ENCODE data around the gene CCDC159.
"Not testable (repeated sequence)": the region's sequence is repeated elsewhere in the genome, so short reads cannot be mapped to it uniquely, and the experiment has no call there.

Gene CCDC159

GRCh38 chr19:11346104-11346940, at the start of gene CCDC159, which contains the start of gene TMEM205:
Gene CCDC159 (plus strand): TSS chr19:11346519. CDS start chr19:11346607, 88 bp downstream.
Gene TMEM205 (minus strand): TSS chr19:11346268. CDS start chr19:11345619, 649 bp downstream.
- DNase-seq, result peak; percentile 83 to 100 (median 98)

GRCh38 chr19:11299946-11300810, 46.1 kb upstream of the CCDC159 start:
- DNase-seq, result peak in 5 of 58 donors; percentile 37 to 50 (median 46)

GRCh38 chr19:11300811-11301120, 45.6 kb upstream of the CCDC159 start:
- DNase-seq, result peak in 16 of 58 donors; percentile 6 to 50 (median 28)

- DNase-seq, result no peak
These were observed 41.4 kb upstream of the CCDC159 start for GRCh38 chr19:11304936-11305335.

GRCh38 chr19:11306337-11306736, 40.0 kb upstream of the CCDC159 start:
- no peak for DNase-seq

- not testable (repeated sequence) for DNase-seq
These were observed 25.9 kb upstream of the CCDC159 start for GRCh38 chr19:11320278-11320995.

GRCh38 chr19:11321191-11322126, 24.9 kb upstream of the CCDC159 start:
- no peak for DNase-seq

GRCh38 chr19:11322269-11323024, 23.9 kb upstream of the CCDC159 start:
- no peak for DNase-seq

- DNase-seq, result no peak
These were observed 22.7 kb upstream of the CCDC159 start for GRCh38 chr19:11323601-11324078.

GRCh38 chr19:11324079-11324661, 22.1 kb upstream of the CCDC159 start:
- peak in 53 of 58 donors; percentile 6 to 82 (median 46) for DNase-seq

GRCh38 chr19:11324748-11325389, 21.4 kb upstream of the CCDC159 start:
- DNase-seq, result no peak

GRCh38 chr19:11325544-11325943, 20.8 kb upstream of the CCDC159 start:
- no peak for DNase-seq

GRCh38 chr19:11330127-11330526, 16.2 kb upstream of the CCDC159 start:
- DNase-seq, result no peak

- no peak for DNase-seq
These were observed 14.8 kb upstream of the CCDC159 start for GRCh38 chr19:11331502-11331901.

GRCh38 chr19:11332822-11333221, 13.5 kb upstream of the CCDC159 start:
- no peak for DNase-seq

- not testable (repeated sequence) for DNase-seq
These were observed 12.5 kb upstream of the CCDC159 start for GRCh38 chr19:11333838-11334237.

GRCh38 chr19:11335449-11336146, 10.7 kb upstream of the CCDC159 start:
- DNase-seq, result no peak

GRCh38 chr19:11337080-11337479, 9.2 kb upstream of the CCDC159 start:
- DNase-seq, result no peak

Data from anterior cingulate cortex (tissue), 58 donors.